Measurements from ENCODE around the gene CLEC4G.

Gene CLEC4G

GRCh38 chr19:7734220-7735203 is 2.6 kb upstream of the CLEC4G start:
- no peak for DNase-seq (ENCODE audit: low read depth)
- no peak for TF ChIP-seq CTCF (conservative IDR thresholded peaks at IDR 0.05; ENCODE audit: low read depth, low read length)
- H3K4me3 ChIP-seq (ENCODE audit: low read length), result no peak overlapping the region

DNA sequence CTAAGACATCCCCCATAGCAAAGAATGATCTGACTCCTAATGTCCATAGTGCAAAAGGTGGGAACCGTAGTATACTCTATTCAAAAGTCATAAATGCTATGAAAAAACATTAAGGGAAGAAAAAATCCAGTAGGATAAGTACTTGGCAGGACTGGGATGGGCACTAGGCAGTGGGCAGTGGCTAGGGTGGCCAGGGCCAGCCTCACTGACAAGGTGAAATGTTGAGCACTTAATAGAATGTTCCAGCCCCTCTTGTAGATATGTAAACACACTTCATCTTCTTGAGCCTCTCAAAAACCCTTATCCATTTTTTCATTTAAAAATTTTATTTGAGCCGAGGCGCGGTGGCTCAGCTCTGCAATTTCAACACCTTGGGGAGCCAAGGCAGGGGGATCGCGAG is 1.5 kb upstream of the CLEC4G start:
- no peak for TF ChIP-seq CTCF (conservative IDR thresholded peaks at IDR 0.05; ENCODE audit: low read depth, low read length)
- DNase-seq (ENCODE audit: low read depth), result no peak
- H3K4me3 ChIP-seq (ENCODE audit: low read length), result no peak overlapping the region

- TF ChIP-seq CTCF (conservative IDR thresholded peaks at IDR 0.05; ENCODE audit: low read depth, low read length), result no peak
- no peak overlapping the region for H3K4me3 ChIP-seq (ENCODE audit: low read length)
- DNase-seq (ENCODE audit: low read depth), result no peak
Measured at GRCh38 chr19:7731615-7732014, 295 bp downstream of the CLEC4G start.

DNA sequence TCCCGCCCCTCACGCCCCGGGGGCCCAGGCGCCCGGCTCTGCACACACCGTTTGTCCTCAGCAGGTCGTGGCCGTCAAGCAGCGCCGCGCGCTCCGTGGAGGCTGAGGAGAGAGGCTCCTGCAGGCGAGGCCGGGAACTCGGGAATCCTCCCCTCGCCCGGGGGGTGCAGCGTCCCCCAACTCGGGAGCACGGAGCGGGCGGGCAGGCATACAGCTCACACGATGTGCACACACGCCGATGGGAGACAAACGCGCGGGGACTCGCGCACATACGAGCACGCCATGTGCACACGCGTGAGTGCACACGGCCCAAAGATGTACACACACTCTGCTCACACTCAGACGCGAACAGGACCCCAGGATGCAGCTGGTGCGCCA is 703 bp downstream of the CLEC4G start:
- DNase-seq (ENCODE audit: low read depth), result no peak
- TF ChIP-seq CTCF (conservative IDR thresholded peaks at IDR 0.05; ENCODE audit: low read depth, low read length), result no peak
- H3K4me3 ChIP-seq (ENCODE audit: low read length), result no peak overlapping the region

GRCh38 chr19:7730286-7731217 is 1.4 kb downstream of the CLEC4G start:
- no peak for TF ChIP-seq CTCF (conservative IDR thresholded peaks at IDR 0.05; ENCODE audit: low read depth, low read length)
- H3K4me3 ChIP-seq (ENCODE audit: low read length), result no peak overlapping the region

GRCh38 chr19:7729831-7730285 is 2.1 kb downstream of the CLEC4G start:
- no peak overlapping the region for H3K4me3 ChIP-seq (ENCODE audit: low read length)
- no peak for DNase-seq (ENCODE audit: low read depth)
- no peak for TF ChIP-seq CTCF (conservative IDR thresholded peaks at IDR 0.05; ENCODE audit: low read depth, low read length)

More at GRCh38 chr19:7730286-7731217, 1.4 kb downstream of the CLEC4G start:
- no peak for DNase-seq (ENCODE audit: low read depth)
